Panc1 (cell line): ENCODE measurements around the gene OR14K1. TPM values are rescaled to one million over a fixed set of nuclear protein-coding genes. Genes with fewer than 3 reads are reported as not detected.
"Not testable (repeated sequence)": the region's sequence is repeated elsewhere in the genome, so short reads cannot be mapped to it uniquely, and the experiment has no call there.

ENCODE experiments used
- ATAC-seq: fragments of 200-7000 bp; cut with Tn5 transposase; 2 replicates; pipeline ENCODE4 v1.9.1; 2020; ENCODE audit warnings: mild to moderate bottlenecking, moderate library complexity
- BruUV-seq: library from RNA; stranded (reverse); fragments of 400-500 nt; replicated peaks from 2 replicates; lab custom pipeline; 2021; lab: Mats Ljungman, UMichigan
- CTCF ChIA-PET: fragments of 300-600 bp; sonication (Branson Sonifier 250); formaldehyde crosslinking; loops from one replicate; lab custom pipeline; 2022; ENCODE audit warnings: antibody characterized with exemption; lab: Charles Lee
- POLR2A ChIA-PET: fragments of 300-600 bp; sonication (Branson Sonifier 250); formaldehyde crosslinking; loops from one replicate; lab custom pipeline; 2022; ENCODE audit warnings: antibody characterized with exemption; lab: Charles Lee
- DNase-seq: peaks from one replicate; pipeline ENCODE4 v3.0.0-alpha.2; 2010; ENCODE audit warnings: low read depth, low spot score
- H3K27ac ChIP-seq: 2 replicates; pipeline ENCODE4 v1.5.1; 2011; ENCODE audit warnings: mild to moderate bottlenecking, low read length, inconsistent platforms
- H3K27me3 ChIP-seq: fragments of 200-500 bp; sonication (Bioruptor generic); 2 replicates; pipeline ENCODE4 v1.6.0; 2014; ENCODE audit warnings: low read length, inconsistent platforms; ENCODE audit not compliant: control insufficient read depth, insufficient read depth
- H3K36me3 ChIP-seq: fragments of 200-500 bp; sonication (Bioruptor generic); 2 replicates; pipeline ENCODE4 v1.5.1; 2014; ENCODE audit warnings: inconsistent platforms, mild to moderate bottlenecking, low read length, moderate library complexity; ENCODE audit not compliant: control insufficient read depth, insufficient read depth
- H3K4me1 ChIP-seq: 2 replicates; pipeline ENCODE4 v1.5.1; 2011; ENCODE audit warnings: inconsistent platforms, mild to moderate bottlenecking, low read length, moderate library complexity; ENCODE audit not compliant: control insufficient read depth, insufficient read depth
- H3K4me3 ChIP-seq, 2 experiments: 2 replicates each; pipeline ENCODE4 v1.5.1; 2011 to 2012; ENCODE audit warnings: low read depth in 2 of 2, low read length in 2 of 2, mild to moderate bottlenecking in 2 of 2, inconsistent platforms in 1 of 2, moderate library complexity in 1 of 2
- H3K9me3 ChIP-seq: fragments of 200-500 bp; sonication (Bioruptor generic); 2 replicates; pipeline ENCODE4 v1.5.1; 2014; ENCODE audit warnings: low read depth, mild to moderate bottlenecking, inconsistent platforms, low read length, moderate library complexity; ENCODE audit not compliant: control insufficient read depth, insufficient read depth
- POLR2AphosphoS5 ChIP-seq: IDR thresholded peaks from 2 replicates; pipeline ENCODE4 v1.6.1; 2012; ENCODE audit warnings: mild to moderate bottlenecking, low read depth, low read length, moderate library complexity
- REST ChIP-seq, 2 experiments: IDR thresholded peaks; 2 replicates each; pipeline ENCODE4 v1.6.1; 2011 to 2012; ENCODE audit warnings: low read depth in 2 of 2, control low read depth in 1 of 2, low read length in 1 of 2, mild to moderate bottlenecking in 1 of 2, moderate library complexity in 1 of 2; ENCODE audit not compliant: insufficient read depth in 1 of 2
- SIN3A ChIP-seq: IDR thresholded peaks from 2 replicates; pipeline ENCODE4 v1.6.1; 2012; ENCODE audit warnings: low read depth, mild to moderate bottlenecking, low read length, moderate library complexity, borderline replicate concordance; ENCODE audit not compliant: insufficient read depth
- TCF7L2 ChIP-seq: IDR thresholded peaks from 2 replicates; pipeline ENCODE4 v1.6.1; 2011; ENCODE audit warnings: mild to moderate bottlenecking, low read depth, low read length, inconsistent platforms
- in situ Hi-C: cut with HindIII; loops from 2 replicates; pipeline ENCODE4 v1.10.0; 2016; ENCODE audit warnings: low sequenced_read_pairs, low pct_unique_long_range_greater_than_20kb
- intact Hi-C: fragments of 100-400 bp; cut with micrococcal nuclease; formaldehyde crosslinking; loops from one replicate; pipeline ENCODE4 v1.10.0; 2022; ENCODE audit not compliant: unreplicated experiment
- total RNA-seq: library from RNA; stranded (reverse); gene quantifications from one replicate; pipeline ENCODE4 v1.2.1, GENCODE V29; 2021; ENCODE audit not compliant: unreplicated experiment
- TF ChIP-seq, protein P1 (sequence below): fragments of 450-650 bp; IDR thresholded peaks from 2 replicates; pipeline ENCODE4 v1.5.1; 2017; ENCODE audit warnings: mild to moderate bottlenecking

The OR14K1 gene
- total RNA-seq, 1 experiment from 2014 or later = not detected

DNA sequence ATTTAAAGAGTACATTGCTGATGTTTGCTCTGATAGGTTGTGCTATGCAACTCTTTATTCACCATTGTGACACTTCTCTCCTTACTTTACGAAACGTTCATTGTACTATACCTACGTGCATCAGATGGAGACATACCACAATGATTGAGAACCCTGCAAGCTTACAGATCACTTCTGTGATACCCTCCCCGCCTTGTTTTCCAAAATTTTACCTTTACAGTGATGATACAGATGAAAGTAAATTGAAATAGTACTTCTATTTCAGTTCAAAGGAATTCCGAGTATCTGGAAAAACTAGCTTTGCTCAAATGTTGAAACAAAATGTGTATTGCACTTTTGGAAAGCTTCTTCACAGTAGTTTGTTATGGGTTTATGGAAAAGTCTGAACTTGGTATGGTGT is 3.3 kb downstream of the OR14K1 start:
- ATAC-seq = no peak
- no peaks in the 10 kb centered on the region for H3K4me1 ChIP-seq
- DNase-seq = no peak
- 0 out of 2 replicates have a peak, but pooled peaks cover 4% of the 10 kb centered on the region for H3K9me3 ChIP-seq
- TF ChIP-seq SIN3A (no peak), POLR2AphosphoS5 (no peak), TCF7L2 (no peak), REST (IDR thresholded peaks at IDR 0.05; ENCODE audit: insufficient read depth in 1 of 2, low read depth in 2 of 2, low read length in 1 of 2) (no peak)
- TF ChIP-seq, protein P1, sequence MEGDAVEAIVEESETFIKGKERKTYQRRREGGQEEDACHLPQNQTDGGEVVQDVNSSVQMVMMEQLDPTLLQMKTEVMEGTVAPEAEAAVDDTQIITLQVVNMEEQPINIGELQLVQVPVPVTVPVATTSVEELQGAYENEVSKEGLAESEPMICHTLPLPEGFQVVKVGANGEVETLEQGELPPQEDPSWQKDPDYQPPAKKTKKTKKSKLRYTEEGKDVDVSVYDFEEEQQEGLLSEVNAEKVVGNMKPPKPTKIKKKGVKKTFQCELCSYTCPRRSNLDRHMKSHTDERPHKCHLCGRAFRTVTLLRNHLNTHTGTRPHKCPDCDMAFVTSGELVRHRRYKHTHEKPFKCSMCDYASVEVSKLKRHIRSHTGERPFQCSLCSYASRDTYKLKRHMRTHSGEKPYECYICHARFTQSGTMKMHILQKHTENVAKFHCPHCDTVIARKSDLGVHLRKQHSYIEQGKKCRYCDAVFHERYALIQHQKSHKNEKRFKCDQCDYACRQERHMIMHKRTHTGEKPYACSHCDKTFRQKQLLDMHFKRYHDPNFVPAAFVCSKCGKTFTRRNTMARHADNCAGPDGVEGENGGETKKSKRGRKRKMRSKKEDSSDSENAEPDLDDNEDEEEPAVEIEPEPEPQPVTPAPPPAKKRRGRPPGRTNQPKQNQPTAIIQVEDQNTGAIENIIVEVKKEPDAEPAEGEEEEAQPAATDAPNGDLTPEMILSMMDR = no peak
- no TSS peak for BruUV-seq
- no peak overlapping the region for H3K27ac ChIP-seq
- H3K4me3 ChIP-seq = no peak overlapping the region
- POLR2A ChIA-PET = no interaction called here
- H3K36me3 ChIP-seq = no peaks in the 10 kb centered on the region
- no peaks in the 10 kb centered on the region for H3K27me3 ChIP-seq
- CTCF ChIA-PET = no interaction called here
- in situ Hi-C loops = no loop called here
- intact Hi-C loops = no loop called here

DNA sequence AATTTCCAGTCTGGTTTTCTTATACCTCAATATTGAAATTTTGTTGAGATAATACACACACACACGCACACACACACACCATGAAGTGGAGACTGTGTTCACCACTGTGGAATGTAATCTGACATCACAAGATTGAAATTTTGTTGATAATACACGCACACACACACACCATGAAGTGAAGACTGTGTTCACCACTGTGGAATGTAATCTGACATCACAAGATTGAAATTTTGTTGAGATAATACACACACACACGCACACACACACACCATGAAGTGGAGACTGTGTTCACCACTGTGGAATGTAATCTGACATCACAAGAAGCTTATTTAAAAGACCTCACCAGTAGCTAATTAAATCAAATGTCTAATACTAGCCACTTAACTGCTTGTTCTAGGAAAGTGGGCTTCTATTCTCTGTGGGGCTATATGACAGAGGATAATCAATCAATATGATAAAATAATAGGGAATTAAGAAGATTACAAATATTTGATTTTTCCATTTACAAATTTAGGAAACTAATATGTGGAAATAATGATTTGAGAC is 3.9 kb downstream of the OR14K1 start:
- not testable (repeated sequence) for H3K9me3 ChIP-seq

GRCh38 chr1:247746391-247746935 is 8.0 kb downstream of the OR14K1 start:
- no peak for ATAC-seq
- ChIA-PET POLR2A (no interaction called here), CTCF (no interaction called here)
- H3K4me1 ChIP-seq = no peaks in the 10 kb centered on the region
- no peaks in the 10 kb centered on the region for H3K36me3 ChIP-seq
- peaks cover 8% of the 10 kb centered on the region; the same call in 1 of the 2 replicates for H3K9me3 ChIP-seq
- TF ChIP-seq TCF7L2 (no peak), REST (IDR thresholded peaks at IDR 0.05; ENCODE audit: insufficient read depth in 1 of 2, low read depth in 2 of 2, low read length in 1 of 2) (no peak), POLR2AphosphoS5 (no peak), SIN3A (no peak)
- TF ChIP-seq, protein P1 = no peak
- no peak overlapping the region for H3K4me3 ChIP-seq
- DNase-seq = no peak
- intact Hi-C loops = no loop called here
- no TSS peak for BruUV-seq
- H3K27me3 ChIP-seq = no peaks in the 10 kb centered on the region
- in situ Hi-C loops = no loop called here
- H3K27ac ChIP-seq = no peak overlapping the region

More for the DNA sequence above, 3.9 kb downstream of the OR14K1 start:
- H3K4me3 ChIP-seq, in situ Hi-C loops, DNase-seq, BruUV-seq, H3K36me3 ChIP-seq, CTCF ChIA-PET, H3K4me1 ChIP-seq, H3K27ac ChIP-seq, intact Hi-C loops, POLR2A ChIA-PET, ATAC-seq, H3K27me3 ChIP-seq: not testable (repeated sequence)
